ENCODE measurements around the gene ABCB8. TPM values are rescaled to one million over a fixed set of nuclear protein-coding genes. Genes with fewer than 3 reads are reported as not detected.

The ABCB8 gene
- total and polyA plus RNA-seq, 9 of the 15 experiments (the other 6 are each of a cell fraction or from before 2014, with no cell fraction given), result 7.6 to 106 (median 36.3) TPM

DNA sequence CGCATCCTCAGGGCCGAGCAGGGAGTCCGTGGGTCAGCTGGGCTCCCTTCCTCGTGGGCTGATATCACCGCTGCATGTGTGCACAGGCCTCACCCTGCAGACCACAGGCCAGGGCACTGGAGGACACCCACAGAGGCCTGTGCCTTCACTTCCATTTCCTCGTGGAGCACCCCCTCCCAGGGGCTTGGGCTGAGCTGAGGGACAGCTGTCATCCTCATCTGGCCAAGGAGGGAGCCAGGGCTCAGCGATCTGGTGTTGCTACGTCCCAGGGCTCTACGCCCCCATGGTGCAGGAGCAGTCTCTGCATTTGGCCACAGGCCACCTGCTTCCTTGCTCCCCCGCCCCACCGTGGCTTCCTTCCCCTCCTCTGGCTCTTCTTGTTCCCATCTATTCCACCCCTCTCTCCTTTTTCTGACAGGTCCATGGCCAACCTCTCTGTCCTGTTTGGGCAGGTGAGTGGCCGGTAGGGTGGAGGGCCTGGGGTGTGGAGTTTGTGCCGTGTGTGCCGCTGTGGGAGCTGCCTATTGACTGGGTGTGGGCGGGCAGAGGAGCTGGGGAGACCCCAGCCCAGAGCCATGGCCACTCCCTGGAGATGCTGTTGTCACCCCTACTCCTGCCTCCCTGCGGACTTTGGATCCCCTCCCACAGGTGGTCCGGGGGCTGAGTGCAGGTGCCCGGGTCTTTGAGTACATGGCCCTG lies 11.7 kb downstream of the ABCB8 start (continued):
- TF ChIP-seq, protein P1, sequence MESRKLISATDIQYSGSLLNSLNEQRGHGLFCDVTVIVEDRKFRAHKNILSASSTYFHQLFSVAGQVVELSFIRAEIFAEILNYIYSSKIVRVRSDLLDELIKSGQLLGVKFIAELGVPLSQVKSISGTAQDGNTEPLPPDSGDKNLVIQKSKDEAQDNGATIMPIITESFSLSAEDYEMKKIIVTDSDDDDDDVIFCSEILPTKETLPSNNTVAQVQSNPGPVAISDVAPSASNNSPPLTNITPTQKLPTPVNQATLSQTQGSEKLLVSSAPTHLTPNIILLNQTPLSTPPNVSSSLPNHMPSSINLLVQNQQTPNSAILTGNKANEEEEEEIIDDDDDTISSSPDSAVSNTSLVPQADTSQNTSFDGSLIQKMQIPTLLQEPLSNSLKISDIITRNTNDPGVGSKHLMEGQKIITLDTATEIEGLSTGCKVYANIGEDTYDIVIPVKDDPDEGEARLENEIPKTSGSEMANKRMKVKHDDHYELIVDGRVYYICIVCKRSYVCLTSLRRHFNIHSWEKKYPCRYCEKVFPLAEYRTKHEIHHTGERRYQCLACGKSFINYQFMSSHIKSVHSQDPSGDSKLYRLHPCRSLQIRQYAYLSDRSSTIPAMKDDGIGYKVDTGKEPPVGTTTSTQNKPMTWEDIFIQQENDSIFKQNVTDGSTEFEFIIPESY (CRISPR knock-in tag; IDR thresholded peaks at IDR 0.05), result 0 out of 2 replicates have a peak, but pooled peaks have one; percentile 5
- TF ChIP-seq ZNF146 (CRISPR knock-in tag; IDR thresholded peaks at IDR 0.05; ENCODE audit: unreplicated experiment) (no peak), SAP30 (IDR thresholded peaks at IDR 0.05; ENCODE audit: borderline replicate concordance, insufficient read depth, low read depth, low read length, poor library complexity, severe bottlenecking) (peak; percentile 75), SNRNP70 (optimal IDR thresholded peaks at IDR 0.05; ENCODE audit: low read depth, low read length) (no peak), GTF2F1 (IDR thresholded peaks at IDR 0.05; ENCODE audit: low read depth, low read length) (no peak), ETV5 (CRISPR knock-in tag; IDR thresholded peaks at IDR 0.05; ENCODE audit: low read depth) (0 out of 2 replicates have a peak, but pooled peaks have one; percentile 59), KAT7 (CRISPR knock-in tag; IDR thresholded peaks at IDR 0.05; ENCODE audit: borderline replicate concordance) (0 out of 2 replicates have a peak, but pooled peaks have one; percentile 31), DPF2 (IDR thresholded peaks at IDR 0.05) (no peak), L3MBTL2 (IDR thresholded peaks at IDR 0.05) (no peak), HNRNPH1 (optimal IDR thresholded peaks at IDR 0.05; ENCODE audit: low read depth, low read length) (no peak), HNRNPLL (IDR thresholded peaks at IDR 0.05; ENCODE audit: low read depth, low read length, poor library complexity, severe bottlenecking) (peak; percentile 25), ZNF79 (CRISPR knock-in tag; IDR thresholded peaks at IDR 0.05; ENCODE audit: low read depth) (no peak), ZKSCAN3 (CRISPR knock-in tag; IDR thresholded peaks at IDR 0.05) (no peak), ERF (CRISPR knock-in tag; IDR thresholded peaks at IDR 0.05) (peak; percentile 24; the same call in 1 of the 2 replicates)
- TF ChIP-seq, protein P2, sequence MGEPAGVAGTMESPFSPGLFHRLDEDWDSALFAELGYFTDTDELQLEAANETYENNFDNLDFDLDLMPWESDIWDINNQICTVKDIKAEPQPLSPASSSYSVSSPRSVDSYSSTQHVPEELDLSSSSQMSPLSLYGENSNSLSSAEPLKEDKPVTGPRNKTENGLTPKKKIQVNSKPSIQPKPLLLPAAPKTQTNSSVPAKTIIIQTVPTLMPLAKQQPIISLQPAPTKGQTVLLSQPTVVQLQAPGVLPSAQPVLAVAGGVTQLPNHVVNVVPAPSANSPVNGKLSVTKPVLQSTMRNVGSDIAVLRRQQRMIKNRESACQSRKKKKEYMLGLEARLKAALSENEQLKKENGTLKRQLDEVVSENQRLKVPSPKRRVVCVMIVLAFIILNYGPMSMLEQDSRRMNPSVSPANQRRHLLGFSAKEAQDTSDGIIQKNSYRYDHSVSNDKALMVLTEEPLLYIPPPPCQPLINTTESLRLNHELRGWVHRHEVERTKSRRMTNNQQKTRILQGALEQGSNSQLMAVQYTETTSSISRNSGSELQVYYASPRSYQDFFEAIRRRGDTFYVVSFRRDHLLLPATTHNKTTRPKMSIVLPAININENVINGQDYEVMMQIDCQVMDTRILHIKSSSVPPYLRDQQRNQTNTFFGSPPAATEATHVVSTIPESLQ (CRISPR knock-in tag; IDR thresholded peaks at IDR 0.05), result 0 out of 2 replicates have a peak, but pooled peaks have one; percentile 41
- TF ChIP-seq, protein P3, sequence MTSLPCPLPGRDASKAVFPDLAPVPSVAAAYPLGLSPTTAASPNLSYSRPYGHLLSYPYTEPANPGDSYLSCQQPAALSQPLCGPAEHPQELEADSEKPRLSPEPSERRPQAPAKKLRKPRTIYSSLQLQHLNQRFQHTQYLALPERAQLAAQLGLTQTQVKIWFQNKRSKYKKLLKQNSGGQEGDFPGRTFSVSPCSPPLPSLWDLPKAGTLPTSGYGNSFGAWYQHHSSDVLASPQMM (CRISPR knock-in tag; IDR thresholded peaks at IDR 0.05), result no peak
- TF ChIP-seq, protein P4, sequence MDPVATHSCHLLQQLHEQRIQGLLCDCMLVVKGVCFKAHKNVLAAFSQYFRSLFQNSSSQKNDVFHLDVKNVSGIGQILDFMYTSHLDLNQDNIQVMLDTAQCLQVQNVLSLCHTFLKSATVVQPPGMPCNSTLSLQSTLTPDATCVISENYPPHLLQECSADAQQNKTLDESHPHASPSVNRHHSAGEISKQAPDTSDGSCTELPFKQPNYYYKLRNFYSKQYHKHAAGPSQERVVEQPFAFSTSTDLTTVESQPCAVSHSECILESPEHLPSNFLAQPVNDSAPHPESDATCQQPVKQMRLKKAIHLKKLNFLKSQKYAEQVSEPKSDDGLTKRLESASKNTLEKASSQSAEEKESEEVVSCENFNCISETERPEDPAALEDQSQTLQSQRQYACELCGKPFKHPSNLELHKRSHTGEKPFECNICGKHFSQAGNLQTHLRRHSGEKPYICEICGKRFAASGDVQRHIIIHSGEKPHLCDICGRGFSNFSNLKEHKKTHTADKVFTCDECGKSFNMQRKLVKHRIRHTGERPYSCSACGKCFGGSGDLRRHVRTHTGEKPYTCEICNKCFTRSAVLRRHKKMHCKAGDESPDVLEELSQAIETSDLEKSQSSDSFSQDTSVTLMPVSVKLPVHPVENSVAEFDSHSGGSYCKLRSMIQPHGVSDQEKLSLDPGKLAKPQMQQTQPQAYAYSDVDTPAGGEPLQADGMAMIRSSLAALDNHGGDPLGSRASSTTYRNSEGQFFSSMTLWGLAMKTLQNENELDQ (CRISPR knock-in tag; IDR thresholded peaks at IDR 0.05; ENCODE audit: borderline replicate concordance), result no peak
- TF ChIP-seq, protein P5, sequence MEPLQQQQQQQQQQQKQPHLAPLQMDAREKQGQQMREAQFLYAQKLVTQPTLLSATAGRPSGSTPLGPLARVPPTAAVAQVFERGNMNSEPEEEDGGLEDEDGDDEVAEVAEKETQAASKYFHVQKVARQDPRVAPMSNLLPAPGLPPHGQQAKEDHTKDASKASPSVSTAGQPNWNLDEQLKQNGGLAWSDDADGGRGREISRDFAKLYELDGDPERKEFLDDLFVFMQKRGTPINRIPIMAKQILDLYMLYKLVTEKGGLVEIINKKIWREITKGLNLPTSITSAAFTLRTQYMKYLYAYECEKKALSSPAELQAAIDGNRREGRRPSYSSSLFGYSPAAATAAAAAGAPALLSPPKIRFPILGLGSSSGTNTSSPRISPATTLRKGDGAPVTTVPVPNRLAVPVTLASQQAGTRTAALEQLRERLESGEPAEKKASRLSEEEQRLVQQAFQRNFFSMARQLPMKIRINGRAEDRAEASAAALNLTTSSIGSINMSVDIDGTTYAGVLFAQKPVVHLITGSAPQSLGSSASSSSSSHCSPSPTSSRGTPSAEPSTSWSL (CRISPR knock-in tag; IDR thresholded peaks at IDR 0.05; ENCODE audit: borderline replicate concordance), result 0 out of 2 replicates have a peak, but pooled peaks have one; percentile 16

Data from K562 (cell line).